H1 (cell line): Measurements from ENCODE around the gene OMP. TPM values are rescaled to one million over a fixed set of nuclear protein-coding genes. Genes with fewer than 3 reads are reported as not detected.

Experiments used
- CBX8 ChIP-seq: fragments of 300-800, 300-1000 bp; sonication (generic); IDR thresholded peaks from 2 replicates; pipeline ENCODE4 v1.7.1; 2016; ENCODE audit warnings: low read depth, low read length, borderline replicate concordance
- CREB1 ChIP-seq: IDR thresholded peaks from 2 replicates; pipeline ENCODE4 v1.6.1; 2012; ENCODE audit warnings: inconsistent platforms
- JUND ChIP-seq: IDR thresholded peaks from 2 replicates; pipeline ENCODE4 v1.6.1; 2011; ENCODE audit warnings: mild to moderate bottlenecking, improper control_type of control experiment, low read length
- RXRA ChIP-seq: IDR thresholded peaks from 2 replicates; pipeline ENCODE4 v1.6.1; 2011; ENCODE audit warnings: low read depth, mild to moderate bottlenecking, low read length, moderate library complexity; ENCODE audit not compliant: insufficient read depth
- SUZ12 ChIP-seq: fragments of 200-600 bp; sonication (generic); IDR thresholded peaks from 2 replicates; pipeline ENCODE4 v1.6.1; 2012; ENCODE audit warnings: mild to moderate bottlenecking, inconsistent platforms, low read length, moderate library complexity, mixed read lengths
- polyA plus RNA-seq, 7 experiments: library from polyadenylated mRNA; depleted of rRNA in 3 of 7; stranded (reverse) in 5 of 7; unstranded in 2 of 7; fragments of >200 nt in 5 of 7; fragments of 200-250 nt in 2 of 7; gene quantifications; 1 replicate in 5 of 7; 2 replicates in 1 of 7; 4 replicates in 1 of 7; pipeline versions ENCODE4 v1.2.1 to v1.2.3, GENCODE V29; 2011 to 2013; ENCODE audit warnings: missing spikeins in 2 of 7, mixed read lengths in 2 of 7
- total RNA-seq: library from RNA; stranded (reverse); fragmentation: NEBNext Ultra II Directional; extraction: Animal tissue kit (Norgen Biotek cat#: 25700); gene quantifications from 2 replicates; pipeline ENCODE4 v1.2.1, GENCODE V29; 2021

Gene OMP
- total and polyA plus RNA-seq, 2 of the 8 experiments (the other 6 are each of a cell fraction or from before 2014, with no cell fraction given): not detected

DNA sequence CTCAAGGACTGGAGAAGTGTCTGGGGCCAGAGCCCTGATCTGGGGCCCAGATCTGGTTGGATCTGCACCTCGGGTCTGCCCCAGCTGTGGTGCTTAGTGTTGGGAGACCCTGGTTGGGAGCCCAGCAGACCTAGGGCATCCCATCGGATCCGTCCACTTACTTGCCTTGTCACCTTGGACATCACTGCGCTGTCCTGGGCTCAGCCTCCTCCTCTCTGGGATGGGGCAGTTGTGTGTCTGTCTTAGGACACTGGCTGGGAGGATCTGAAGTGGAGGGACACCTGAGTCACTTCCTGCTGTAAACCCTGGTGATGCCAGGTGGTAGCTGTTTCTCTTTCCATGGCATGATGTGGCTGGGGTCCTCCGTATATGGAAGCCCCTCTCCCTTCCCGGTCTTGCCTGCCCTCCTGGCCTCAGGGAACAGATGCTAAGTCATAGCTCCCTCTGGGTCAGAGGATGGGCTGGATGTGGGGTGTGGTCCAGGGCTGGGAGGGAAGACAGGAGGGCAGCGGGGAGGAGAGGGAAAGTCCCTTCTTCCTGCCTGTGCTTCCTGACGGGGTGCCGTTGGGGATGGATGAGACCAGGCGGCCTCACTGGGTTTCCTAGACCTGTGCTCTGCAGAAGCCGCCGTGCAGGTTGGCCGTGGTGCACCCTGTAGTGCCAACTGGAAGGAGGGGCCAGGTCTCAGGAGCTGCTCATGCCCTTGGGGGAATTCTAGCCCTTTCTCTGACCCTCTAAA, 12.1 kb upstream of the OMP start (continued):
- TF ChIP-seq CBX8 (no peak), JUND (no peak), CREB1 (no peak), RXRA (no peak), SUZ12 (no peak)
